Measurements from ENCODE around the gene MPHOSPH9.
A peak's percentile ranks its signal among the peaks of the same experiment; 100 is the strongest.

The MPHOSPH9 gene

DNA sequence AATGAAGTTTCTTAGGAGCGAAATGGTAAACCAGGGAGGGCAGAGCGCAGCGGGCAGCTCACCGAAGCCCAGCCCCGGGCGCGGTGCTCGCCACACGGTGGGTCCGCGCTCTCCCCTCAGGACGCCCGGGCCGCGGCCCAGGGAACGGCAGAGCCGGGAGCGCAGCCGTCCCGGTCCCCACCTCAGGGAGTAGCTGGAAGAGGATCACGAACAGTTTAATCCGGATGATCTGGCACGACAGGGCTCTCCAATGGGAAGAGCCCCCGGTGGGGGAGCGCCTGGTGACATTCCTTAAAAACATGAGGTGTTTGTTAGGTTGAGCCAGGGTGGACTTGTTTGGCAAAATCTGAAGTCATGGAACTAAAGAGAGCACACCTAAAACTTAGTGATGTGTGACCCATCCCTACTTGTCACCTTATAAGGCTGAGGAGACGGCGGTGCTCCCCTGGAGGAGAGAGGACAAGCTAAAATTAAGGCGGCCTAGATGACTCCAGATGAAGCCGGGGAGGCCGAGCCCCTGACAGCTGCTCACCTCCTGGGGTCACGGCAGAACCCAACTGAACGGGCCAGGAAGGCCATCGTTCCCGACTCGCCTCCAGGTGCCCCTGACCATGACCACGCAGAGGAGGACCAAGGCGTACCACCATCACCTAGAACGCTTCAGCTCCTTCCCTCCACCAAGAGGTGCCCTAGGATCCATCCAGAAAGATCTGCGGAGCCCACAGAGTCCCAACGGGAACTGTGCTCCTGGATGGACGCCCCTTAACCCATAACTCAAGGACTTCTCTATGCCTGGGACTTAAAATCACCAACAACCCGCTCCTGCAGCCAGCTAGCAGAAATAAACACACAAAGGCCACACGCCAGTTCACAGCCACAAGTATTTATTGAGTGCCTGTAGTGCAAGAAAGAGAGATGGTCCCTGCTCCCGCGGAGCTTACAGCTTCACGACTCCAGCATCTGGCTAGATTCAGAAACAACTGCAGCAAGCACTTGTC is 81.2 kb downstream of the MPHOSPH9 start:
- peak overlapping the region; percentile 54 for H3K4me3 ChIP-seq (ENCODE audit: low read depth, low read length)

GRCh38 chr12:123150744-123151456 is 82.0 kb downstream of the MPHOSPH9 start, which contains the start of gene PITPNM2:
Gene PITPNM2, minus strand, starts transcription at chr12:123151090. Its CDS starts 116,500 bp downstream, at chr12:123034590.
- TF ChIP-seq CTCF (IDR thresholded peaks at IDR 0.05; ENCODE audit: borderline replicate concordance, insufficient read depth, low read depth, low read length): no peak
- H3K4me3 ChIP-seq (ENCODE audit: low read depth, low read length): peak within 1 kb of the TSS; percentile 54

More for the DNA sequence above, 81.2 kb downstream of the MPHOSPH9 start:
- TF ChIP-seq CTCF (IDR thresholded peaks at IDR 0.05; ENCODE audit: borderline replicate concordance, insufficient read depth, low read depth, low read length): no peak

DNA sequence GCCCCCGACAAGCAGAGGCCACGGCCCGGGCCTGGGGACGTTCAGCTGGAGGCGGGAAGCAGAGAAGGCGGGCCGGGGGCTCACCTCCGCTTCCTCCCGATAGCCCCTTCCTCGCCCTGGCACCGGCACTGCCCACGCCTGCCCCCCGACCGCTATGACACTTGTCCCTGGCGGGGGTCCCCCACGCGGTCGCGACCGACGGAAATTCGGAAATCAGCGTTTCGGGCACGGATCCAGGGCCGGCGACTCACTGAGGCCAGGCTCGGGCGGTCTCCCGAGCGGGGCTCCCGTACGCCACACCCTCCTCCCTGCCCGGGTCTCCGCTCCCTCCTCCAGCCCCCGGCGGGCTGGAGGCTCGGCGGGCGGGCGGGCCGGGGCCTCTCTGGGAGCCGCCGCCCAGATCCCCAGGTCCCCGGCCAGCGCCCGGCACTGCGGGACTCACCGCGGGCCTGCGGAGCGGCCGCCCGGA is 82.6 kb downstream of the MPHOSPH9 start:
- H3K4me3 ChIP-seq (ENCODE audit: low read depth, low read length): peak overlapping the region; percentile 1
- no peak for TF ChIP-seq CTCF (IDR thresholded peaks at IDR 0.05; ENCODE audit: borderline replicate concordance, insufficient read depth, low read depth, low read length)

DNA sequence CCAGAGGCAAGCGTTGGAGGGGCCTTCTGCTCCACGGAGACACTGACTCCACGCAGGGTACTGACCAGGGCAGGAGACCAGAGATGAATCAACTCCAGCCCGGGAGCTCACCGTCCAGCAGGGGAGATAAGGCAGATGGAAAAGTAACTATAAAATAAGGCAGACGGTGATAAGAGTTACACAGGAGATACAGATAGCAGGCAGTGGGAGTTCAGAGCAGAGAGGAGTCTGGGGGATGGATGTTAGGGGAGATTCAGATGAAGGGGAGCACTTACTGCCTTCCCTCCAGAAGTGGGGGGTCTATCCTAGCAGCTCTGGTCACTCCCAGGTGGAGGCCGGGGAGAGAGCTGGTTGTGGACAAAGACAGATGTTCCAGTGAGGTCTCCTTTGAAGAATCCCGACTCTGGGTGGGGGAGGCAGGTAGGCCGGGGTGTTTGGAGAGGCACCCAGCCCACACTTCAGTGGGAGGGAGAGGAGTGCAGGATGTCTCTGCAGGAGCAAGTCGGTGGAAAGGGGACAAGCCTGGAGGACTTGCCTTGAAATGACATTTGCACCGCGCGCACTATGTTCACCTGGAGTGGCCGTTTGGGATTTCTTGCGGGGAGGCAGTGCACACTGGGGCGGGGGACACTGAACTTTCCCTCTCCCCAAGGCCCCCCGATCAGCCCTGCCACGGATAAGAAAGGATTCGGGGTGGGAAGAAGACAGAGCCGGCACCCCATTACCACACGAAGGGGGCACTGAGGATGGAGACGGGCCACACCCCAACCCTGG is 83.3 kb downstream of the MPHOSPH9 start:
- no peak overlapping the region for H3K4me3 ChIP-seq (ENCODE audit: low read depth, low read length)
- no peak for TF ChIP-seq CTCF (IDR thresholded peaks at IDR 0.05; ENCODE audit: borderline replicate concordance, insufficient read depth, low read depth, low read length)

DNA sequence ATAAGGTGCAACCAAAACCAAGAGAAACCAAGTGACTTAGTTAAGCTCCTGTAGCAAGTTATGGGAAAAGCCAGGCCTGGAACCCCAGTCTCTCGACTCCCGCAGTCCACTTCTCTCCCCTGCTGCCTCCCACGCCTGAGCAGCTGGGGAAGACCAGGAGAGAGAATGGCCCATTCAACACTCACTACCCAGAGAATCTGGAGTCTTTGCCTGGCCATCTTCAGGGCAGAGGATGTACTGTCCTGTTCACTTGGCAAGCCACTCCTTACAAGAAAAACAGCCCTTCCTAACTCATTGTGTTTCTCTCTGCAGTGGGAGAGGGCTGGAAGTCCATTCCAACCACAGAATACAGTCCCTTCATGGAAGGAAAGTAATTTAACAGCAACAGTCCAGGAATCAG is 83.9 kb downstream of the MPHOSPH9 start:
- H3K4me3 ChIP-seq (ENCODE audit: low read depth, low read length): no peak overlapping the region
- no peak for TF ChIP-seq CTCF (IDR thresholded peaks at IDR 0.05; ENCODE audit: borderline replicate concordance, insufficient read depth, low read depth, low read length)

GRCh38 chr12:123148655-123149054 is 84.3 kb downstream of the MPHOSPH9 start:
- no peak for TF ChIP-seq CTCF (IDR thresholded peaks at IDR 0.05; ENCODE audit: borderline replicate concordance, insufficient read depth, low read depth, low read length)
- no peak overlapping the region for H3K4me3 ChIP-seq (ENCODE audit: low read depth, low read length)

Data from GM12875 (cell line).